ENCODE results near the gene EZH2.

EZH2 gene

GRCh38 chr7:148819697-148820360 is 64.3 kb downstream of the EZH2 start:
- Histone ChIP-seq H3K4me3 (no peak overlapping the region), H3K27ac (no peak overlapping the region)

- Histone ChIP-seq H3K27ac (no peak overlapping the region), H3K4me3 (no peak overlapping the region)
Measured at GRCh38 chr7:148815612-148816011, 68.5 kb downstream of the EZH2 start.

- Histone ChIP-seq H3K4me3 (no peak overlapping the region), H3K27ac (no peak overlapping the region)
Measured at GRCh38 chr7:148814922-148815559, 69.0 kb downstream of the EZH2 start.

- Histone ChIP-seq H3K27ac (no peak overlapping the region), H3K4me3 (no peak overlapping the region)
Measured at GRCh38 chr7:148813890-148814289, 70.2 kb downstream of the EZH2 start.

- H3K4me3 ChIP-seq, result no peak overlapping the region
- no peak overlapping the region for H3K27ac ChIP-seq
Measured at GRCh38 chr7:148811892-148812291, 72.2 kb downstream of the EZH2 start.

GRCh38 chr7:148809856-148810255 is 74.2 kb downstream of the EZH2 start:
- Histone ChIP-seq H3K27ac (no peak overlapping the region), H3K4me3 (no peak overlapping the region)

GRCh38 chr7:148807436-148807835 is 76.7 kb downstream of the EZH2 start:
- Histone ChIP-seq H3K4me3 (no peak overlapping the region), H3K27ac (no peak overlapping the region)

- Histone ChIP-seq H3K4me3 (no peak overlapping the region), H3K27ac (no peak overlapping the region)
Measured at GRCh38 chr7:148806187-148806586, 77.9 kb downstream of the EZH2 start.

GRCh38 chr7:148804343-148805235 is 79.5 kb downstream of the EZH2 start:
- Histone ChIP-seq H3K27ac (no peak overlapping the region), H3K4me3 (no peak overlapping the region)

GRCh38 chr7:148803094-148803493 is 81.0 kb downstream of the EZH2 start:
- Histone ChIP-seq H3K4me3 (no peak overlapping the region), H3K27ac (no peak overlapping the region)

GRCh38 chr7:148802101-148802493 is 82.0 kb downstream of the EZH2 start:
- Histone ChIP-seq H3K27ac (no peak overlapping the region), H3K4me3 (no peak overlapping the region)

- H3K27ac ChIP-seq, result no peak overlapping the region
- no peak overlapping the region for H3K4me3 ChIP-seq
Measured at GRCh38 chr7:148800677-148801076, 83.4 kb downstream of the EZH2 start.

- Histone ChIP-seq H3K27ac (no peak overlapping the region), H3K4me3 (no peak overlapping the region)
Measured at GRCh38 chr7:148799893-148800555, 84.1 kb downstream of the EZH2 start.

GRCh38 chr7:148796841-148797240 is 87.2 kb downstream of the EZH2 start:
- Histone ChIP-seq H3K4me3 (no peak overlapping the region), H3K27ac (no peak overlapping the region)

GRCh38 chr7:148794476-148794875 is 89.6 kb downstream of the EZH2 start:
- Histone ChIP-seq H3K27ac (no peak overlapping the region), H3K4me3 (no peak overlapping the region)

GRCh38 chr7:148793590-148793989 is 90.5 kb downstream of the EZH2 start:
- no peak overlapping the region for H3K4me3 ChIP-seq
- H3K27ac ChIP-seq, result no peak overlapping the region

- H3K27ac ChIP-seq, result no peak overlapping the region
- no peak overlapping the region for H3K4me3 ChIP-seq
Measured at GRCh38 chr7:148791546-148791945, 92.5 kb downstream of the EZH2 start.

GRCh38 chr7:148790850-148791249 is 93.2 kb downstream of the EZH2 start:
- H3K4me3 ChIP-seq, result no peak overlapping the region
- H3K27ac ChIP-seq, result no peak overlapping the region

GRCh38 chr7:148790131-148790726 is 93.9 kb downstream of the EZH2 start:
- no peak overlapping the region for H3K27ac ChIP-seq

GRCh38 chr7:148789220-148789619 is 94.9 kb downstream of the EZH2 start:
- Histone ChIP-seq H3K4me3 (no peak overlapping the region), H3K27ac (no peak overlapping the region)

More at GRCh38 chr7:148790131-148790726, 93.9 kb downstream of the EZH2 start:
- H3K4me3 ChIP-seq, result no peak overlapping the region
